Activated CD8-positive, alpha-beta memory T cell treated with anti-CD3 and anti-CD28 coated beads for 48 hours (primary cell): ENCODE data around the gene BRI3BP.
"Not testable (repeated sequence)": the region's sequence is repeated elsewhere in the genome, so short reads cannot be mapped to it uniquely, and the experiment has no call there.

ENCODE experiments used
- DNase-seq, 3 experiments: peaks; one replicate each; pipeline ENCODE4 v3.0.0-alpha.2; 2020; ENCODE audit warnings: low read depth in 2 of 3, low spot score in 2 of 3

The BRI3BP gene

GRCh38 chr12:124971603-124972002 is 21.8 kb upstream of the BRI3BP start:
- DNase-seq: no peak

- no peak for DNase-seq
Measured at GRCh38 chr12:124972211-124972610, 21.2 kb upstream of the BRI3BP start.

- no peak for DNase-seq
Measured at GRCh38 chr12:124975276-124975675, 18.2 kb upstream of the BRI3BP start.

GRCh38 chr12:124976999-124977398 is 16.4 kb upstream of the BRI3BP start:
- no peak for DNase-seq

- no peak for DNase-seq
Measured at GRCh38 chr12:124979568-124979967, 13.9 kb upstream of the BRI3BP start.

- no peak for DNase-seq
Measured at GRCh38 chr12:124980098-124980892, 13.2 kb upstream of the BRI3BP start.

- not testable (repeated sequence) for DNase-seq
Measured at GRCh38 chr12:124986876-124987275, 6.6 kb upstream of the BRI3BP start.

- DNase-seq: peak; percentile 46 to 68 (median 58)
Measured at GRCh38 chr12:124992874-124993625, 395 bp upstream of the BRI3BP start.

GRCh38 chr12:124994437-124994975 is 1.1 kb downstream of the BRI3BP start:
- no peak for DNase-seq

GRCh38 chr12:124995200-124995961 is 1.9 kb downstream of the BRI3BP start:
- no peak for DNase-seq

GRCh38 chr12:124998705-124999104 is 5.3 kb downstream of the BRI3BP start:
- no peak for DNase-seq

GRCh38 chr12:125001636-125002035 is 8.2 kb downstream of the BRI3BP start:
- no peak for DNase-seq

- no peak for DNase-seq
Measured at GRCh38 chr12:125003021-125003420, 9.6 kb downstream of the BRI3BP start.

GRCh38 chr12:125004621-125005020 is 11.2 kb downstream of the BRI3BP start:
- no peak for DNase-seq

- no peak for DNase-seq
Measured at GRCh38 chr12:125005652-125006051, 12.2 kb downstream of the BRI3BP start.

GRCh38 chr12:125006365-125006764 is 12.9 kb downstream of the BRI3BP start:
- DNase-seq: no peak

GRCh38 chr12:125013816-125014442 is 20.5 kb downstream of the BRI3BP start:
- no peak for DNase-seq

- DNase-seq: no peak
Measured at GRCh38 chr12:125014526-125014925, 21.1 kb downstream of the BRI3BP start.

- no peak for DNase-seq
Measured at GRCh38 chr12:125015680-125016310, 22.4 kb downstream of the BRI3BP start.

- no peak for DNase-seq
Measured at GRCh38 chr12:125017801-125018200, 24.4 kb downstream of the BRI3BP start.
